GM15510 (cell line): Measurements from ENCODE around the gene GPS1.
A peak's percentile ranks its signal among the peaks of the same experiment; 100 is the strongest.

ENCODE experiments used
- POLR2A ChIP-seq: IDR thresholded peaks from 3 replicates; pipeline ENCODE4 v1.6.1; 2011; ENCODE audit warnings: borderline replicate concordance; ENCODE audit not compliant: insufficient read length; ENCODE audit errors: extremely low read depth

The GPS1 gene

GRCh38 chr17:82019690-82020571 is 31.8 kb upstream of the GPS1 start:
- TF ChIP-seq POLR2A = no peak

GRCh38 chr17:82020572-82021106 is 31.1 kb upstream of the GPS1 start:
- TF ChIP-seq POLR2A = no peak

- no peak for TF ChIP-seq POLR2A
Measured at GRCh38 chr17:82021107-82021899, 30.4 kb upstream of the GPS1 start.

GRCh38 chr17:82021900-82022309 is 29.8 kb upstream of the GPS1 start:
- no peak for TF ChIP-seq POLR2A

- peak; percentile 72 for TF ChIP-seq POLR2A
Measured at GRCh38 chr17:82022310-82022980, 29.3 kb upstream of the GPS1 start, which contains the start of gene CENPX. TSS of gene CENPX (minus strand) at chr17:82022878. CDS start at chr17:82022861, 17 bp downstream.

GRCh38 chr17:82022981-82023446 is 28.7 kb upstream of the GPS1 start, which contains the start of gene LRRC45:
TSS of gene LRRC45 (plus strand) at chr17:82023305. CDS start at chr17:82023644, 339 bp downstream.
- TF ChIP-seq POLR2A = no peak

GRCh38 chr17:82023447-82024241 is 28.1 kb upstream of the GPS1 start:
- TF ChIP-seq POLR2A = no peak

GRCh38 chr17:82024859-82025258 is 26.8 kb upstream of the GPS1 start:
- TF ChIP-seq POLR2A = no peak

- TF ChIP-seq POLR2A = no peak
Measured at GRCh38 chr17:82025401-82026107, 26.1 kb upstream of the GPS1 start.

- TF ChIP-seq POLR2A = no peak
Measured at GRCh38 chr17:82028246-82028645, 23.5 kb upstream of the GPS1 start.

- TF ChIP-seq POLR2A = no peak
Measured at GRCh38 chr17:82028966-82029365, 22.7 kb upstream of the GPS1 start.

GRCh38 chr17:82029391-82029790 is 22.3 kb upstream of the GPS1 start:
- no peak for TF ChIP-seq POLR2A

GRCh38 chr17:82029990-82030469 is 21.7 kb upstream of the GPS1 start:
- no peak for TF ChIP-seq POLR2A

GRCh38 chr17:82030470-82031302 is 21.0 kb upstream of the GPS1 start:
- peak; percentile 17 for TF ChIP-seq POLR2A
